Smooth muscle cell (in vitro differentiated cells): ENCODE data around the gene TSPEAR. TPM values are rescaled to one million over a fixed set of nuclear protein-coding genes. Genes with fewer than 3 reads are reported as not detected.

Source experiments
- DNase-seq: peaks from one replicate; lab custom pipeline; 2025; ENCODE audit not compliant: unreplicated experiment; lab: John Stamatoyannopoulos, UW
- H2AFZ ChIP-seq: fragments of 200-600 bp; sonication (generic); 2 replicates; pipeline ENCODE4 v1.6.0; 2016; ENCODE audit warnings: antibody characterized with exemption, low read depth, mild to moderate bottlenecking
- H3F3A ChIP-seq: fragments of 200-600 bp; sonication (generic); 2 replicates; pipeline ENCODE4 v1.6.0; 2017; ENCODE audit warnings: antibody characterized with exemption, low read depth
- H3K27ac ChIP-seq: fragments of 200-600 bp; sonication (generic); 2 replicates; pipeline ENCODE4 v1.5.1; 2016; ENCODE audit warnings: low read depth, mild to moderate bottlenecking
- H3K27me3 ChIP-seq: fragments of 200-600 bp; sonication (generic); 2 replicates; pipeline ENCODE4 v1.6.1; 2016; ENCODE audit warnings: low read depth, mild to moderate bottlenecking
- H3K36me3 ChIP-seq: fragments of 200-600 bp; sonication (generic); 2 replicates; pipeline ENCODE4 v1.5.1; 2016; ENCODE audit warnings: low read depth
- H3K4me1 ChIP-seq: fragments of 200-600 bp; sonication (generic); 2 replicates; pipeline ENCODE4 v1.5.1; 2016; ENCODE audit warnings: low read depth
- H3K4me2 ChIP-seq: fragments of 200-600 bp; sonication (generic); 2 replicates; pipeline ENCODE4 v1.6.0; 2016; ENCODE audit warnings: mild to moderate bottlenecking
- H3K4me3 ChIP-seq: fragments of 200-600 bp; sonication (generic); 2 replicates; pipeline ENCODE4 v1.5.1; 2016; ENCODE audit warnings: mild to moderate bottlenecking
- H3K79me2 ChIP-seq: fragments of 200-600 bp; sonication (generic); 2 replicates; pipeline ENCODE4 v1.6.0; 2016; ENCODE audit warnings: low read depth, mild to moderate bottlenecking
- H3K9ac ChIP-seq: fragments of 200-600 bp; sonication (generic); 2 replicates; pipeline ENCODE4 v1.6.0; 2016; ENCODE audit warnings: low read depth
- H3K9me3 ChIP-seq: fragments of 200-600 bp; sonication (generic); replicated peaks from 2 replicates; pipeline ENCODE4 v1.5.1; 2016; ENCODE audit warnings: low read depth
- H4K20me1 ChIP-seq: fragments of 200-600 bp; sonication (generic); 2 replicates; pipeline ENCODE4 v1.6.0; 2016; ENCODE audit warnings: low read depth
- CTCF ChIP-seq: fragments of 200-600 bp; sonication (generic); IDR thresholded peaks from 2 replicates; pipeline ENCODE4 v1.5.1; 2017; ENCODE audit warnings: borderline replicate concordance, mild to moderate bottlenecking, antibody characterized with exemption; ENCODE audit not compliant: insufficient read depth, poor library complexity, severe bottlenecking
- WGBS: methylation state at CpG from one replicate; pipeline ENCODE4 v1.1.7; 2016; ENCODE audit warnings: low lambda C conversion rate; 5-methylcytosine and 5-hydroxymethylcytosine counted together
- polyA plus RNA-seq: library from polyadenylated mRNA; unstranded; fragments of >200 nt; fragmentation: Nextera tagmentation; extraction: Ambion mirVana; gene quantifications from 2 replicates; pipeline ENCODE4 v1.2.1, GENCODE V29; 2016
- total RNA-seq: library from RNA; depleted of rRNA; stranded (reverse); fragments of >200 nt; gene quantifications from 2 replicates; pipeline ENCODE4 v1.2.3, GENCODE V29; 2014

The TSPEAR gene
- total and polyA plus RNA-seq, 2 experiments from 2014 or later: 0.71 TPM; not detected in 1

GRCh38 chr21:44590311-44590721, 121.1 kb downstream of the TSPEAR start:
- no peaks in the 10 kb centered on the region for H3K79me2 ChIP-seq
- H3F3A ChIP-seq: no peaks in the 10 kb centered on the region
- WGBS: 98% methylated on average over 10 of the region's 10 CpGs
- H3K36me3 ChIP-seq: no peaks in the 10 kb centered on the region
- H3K4me3 ChIP-seq: no peak overlapping the region
- no peak overlapping the region for H3K4me2 ChIP-seq
- no peak overlapping the region for H3K9ac ChIP-seq
- H2AFZ ChIP-seq: no peak overlapping the region
- no peaks in the 10 kb centered on the region for H4K20me1 ChIP-seq
- no peak for TF ChIP-seq CTCF
- no peak for DNase-seq
- H3K27ac ChIP-seq: no peak overlapping the region
- H3K9me3 ChIP-seq: no peaks in the 10 kb centered on the region
- H3K27me3 ChIP-seq: no peaks in the 10 kb centered on the region
- peaks cover 6% of the 10 kb centered on the region for H3K4me1 ChIP-seq

- Histone ChIP-seq H3K36me3 (no peaks in the 10 kb centered on the region), H2AFZ (no peak overlapping the region), H3K9me3 (no peaks in the 10 kb centered on the region), H3K27ac (no peak overlapping the region), H3K27me3 (no peaks in the 10 kb centered on the region), H4K20me1 (no peaks in the 10 kb centered on the region), H3K4me3 (no peak overlapping the region), H3K4me1 (peaks cover 6% of the 10 kb centered on the region), H3K79me2 (no peaks in the 10 kb centered on the region), H3K9ac (no peak overlapping the region), H3F3A (no peaks in the 10 kb centered on the region), H3K4me2 (no peak overlapping the region)
- TF ChIP-seq CTCF: no peak
- 98% methylated on average over 24 of the region's 24 CpGs for WGBS
- DNase-seq: no peak
Measured at GRCh38 chr21:44589586-44590305, 121.6 kb downstream of the TSPEAR start.

- Histone ChIP-seq H3K4me1 (peaks cover 6% of the 10 kb centered on the region), H2AFZ (no peak overlapping the region), H3K79me2 (no peaks in the 10 kb centered on the region), H3K9me3 (no peaks in the 10 kb centered on the region), H3F3A (no peaks in the 10 kb centered on the region), H3K36me3 (no peaks in the 10 kb centered on the region), H3K27me3 (no peaks in the 10 kb centered on the region), H3K27ac (no peak overlapping the region), H3K4me2 (no peak overlapping the region), H3K4me3 (no peak overlapping the region), H4K20me1 (no peaks in the 10 kb centered on the region), H3K9ac (no peak overlapping the region)
- no peak for DNase-seq
- no peak for TF ChIP-seq CTCF
- WGBS: 97% methylated on average over 2 of the region's 2 CpGs
Measured at GRCh38 chr21:44589094-44589493, 122.3 kb downstream of the TSPEAR start.

GRCh38 chr21:44585892-44586291, 125.5 kb downstream of the TSPEAR start:
- H3K27me3 ChIP-seq: no peaks in the 10 kb centered on the region
- H4K20me1 ChIP-seq: no peaks in the 10 kb centered on the region
- H3K9me3 ChIP-seq: peaks cover 9% of the 10 kb centered on the region
- TF ChIP-seq CTCF: no peak
- no peak overlapping the region for H3K4me2 ChIP-seq
- no peak overlapping the region for H3K27ac ChIP-seq
- 87% methylated on average over 3 of the region's 3 CpGs for WGBS
- no peak overlapping the region for H3K4me3 ChIP-seq
- H3F3A ChIP-seq: no peaks in the 10 kb centered on the region
- H3K9ac ChIP-seq: no peak overlapping the region
- H2AFZ ChIP-seq: no peak overlapping the region
- H3K36me3 ChIP-seq: no peaks in the 10 kb centered on the region
- peaks cover 3% of the 10 kb centered on the region for H3K4me1 ChIP-seq
- H3K79me2 ChIP-seq: no peaks in the 10 kb centered on the region
- DNase-seq: no peak
